ENCODE results near the gene CHDH. TPM values are rescaled to one million over a fixed set of nuclear protein-coding genes. Genes with fewer than 3 reads are reported as not detected.

Gene CHDH
- total RNA-seq, 1 donor from 2014 or later, result under 0.01 TPM

GRCh38 chr3:53824795-53825194, 21.4 kb downstream of the CHDH start:
- DNase-seq (ENCODE audit: low read depth in 2 of 2), result no peak

GRCh38 chr3:53823956-53824657, 22.1 kb downstream of the CHDH start:
- no peak for DNase-seq (ENCODE audit: low read depth in 2 of 2)

GRCh38 chr3:53823026-53823955, 22.9 kb downstream of the CHDH start:
- DNase-seq (ENCODE audit: low read depth in 2 of 2), result no peak

GRCh38 chr3:53822331-53822741, 23.9 kb downstream of the CHDH start:
- no peak for DNase-seq (ENCODE audit: low read depth in 2 of 2)

DNA sequence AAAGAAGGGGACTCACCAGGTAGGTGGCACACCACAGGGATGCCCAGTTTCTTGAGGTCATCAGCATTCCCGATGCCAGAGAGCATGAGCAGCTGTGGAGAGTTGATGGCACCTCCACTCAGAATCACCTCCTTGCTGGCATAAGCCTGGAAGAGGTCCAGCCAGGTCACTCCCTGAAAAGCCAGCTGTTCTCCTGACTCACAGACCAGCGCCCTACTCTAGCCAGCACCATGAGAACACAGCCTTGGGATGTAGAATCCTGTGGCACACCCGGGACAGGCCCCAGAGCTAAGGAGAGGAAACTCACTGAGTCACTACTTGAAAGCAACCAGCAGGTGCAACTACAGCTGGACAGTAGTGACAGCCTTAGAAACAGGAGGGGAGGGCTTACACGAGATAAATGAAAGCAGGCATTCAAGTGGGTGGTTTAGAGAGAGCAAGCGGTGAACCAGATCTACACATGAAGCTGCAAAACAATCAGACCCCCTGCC, 24.5 kb downstream of the CHDH start:
- no peak for DNase-seq (ENCODE audit: low read depth in 2 of 2)

GRCh38 chr3:53820756-53821580, 25.3 kb downstream of the CHDH start:
- no peak for DNase-seq (ENCODE audit: low read depth in 2 of 2)

- no peak for DNase-seq (ENCODE audit: low read depth in 2 of 2)
These were observed 26.1 kb downstream of the CHDH start for GRCh38 chr3:53820084-53820483.

DNA sequence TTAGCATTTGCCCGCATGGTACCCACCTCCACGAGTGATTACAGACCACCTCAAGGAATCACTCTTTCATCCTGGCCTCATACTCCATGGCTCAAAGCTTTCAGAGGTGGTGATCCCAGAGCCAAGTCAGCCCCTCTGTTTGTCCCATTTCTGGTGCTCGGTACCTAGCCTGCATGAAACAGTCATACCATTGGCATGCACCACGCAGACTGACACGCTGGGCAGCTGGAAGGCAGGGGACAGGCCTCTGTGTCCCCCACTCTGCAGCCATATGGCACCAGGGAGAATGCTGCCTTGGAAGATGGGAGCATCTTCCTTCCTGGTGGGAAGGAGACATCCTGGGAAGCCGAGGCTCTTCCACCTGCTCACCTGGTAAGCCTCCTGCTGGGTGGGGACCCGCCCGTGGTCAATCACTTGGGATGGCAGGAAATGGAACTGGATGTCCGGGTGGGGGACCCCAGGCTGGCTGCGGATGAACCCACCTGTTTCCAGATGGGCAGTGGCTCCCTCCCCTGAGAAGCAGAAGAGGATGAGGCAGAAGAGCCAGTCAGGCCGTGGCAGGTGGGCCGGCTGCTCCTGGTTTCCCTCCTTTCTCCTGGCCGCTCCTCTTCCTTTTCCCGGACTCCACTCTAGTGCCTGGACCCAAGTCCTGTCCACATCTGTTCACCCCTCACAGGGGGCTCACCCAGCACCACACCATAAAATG, 26.9 kb downstream of the CHDH start:
- no peak for DNase-seq (ENCODE audit: low read depth in 2 of 2)

DNA sequence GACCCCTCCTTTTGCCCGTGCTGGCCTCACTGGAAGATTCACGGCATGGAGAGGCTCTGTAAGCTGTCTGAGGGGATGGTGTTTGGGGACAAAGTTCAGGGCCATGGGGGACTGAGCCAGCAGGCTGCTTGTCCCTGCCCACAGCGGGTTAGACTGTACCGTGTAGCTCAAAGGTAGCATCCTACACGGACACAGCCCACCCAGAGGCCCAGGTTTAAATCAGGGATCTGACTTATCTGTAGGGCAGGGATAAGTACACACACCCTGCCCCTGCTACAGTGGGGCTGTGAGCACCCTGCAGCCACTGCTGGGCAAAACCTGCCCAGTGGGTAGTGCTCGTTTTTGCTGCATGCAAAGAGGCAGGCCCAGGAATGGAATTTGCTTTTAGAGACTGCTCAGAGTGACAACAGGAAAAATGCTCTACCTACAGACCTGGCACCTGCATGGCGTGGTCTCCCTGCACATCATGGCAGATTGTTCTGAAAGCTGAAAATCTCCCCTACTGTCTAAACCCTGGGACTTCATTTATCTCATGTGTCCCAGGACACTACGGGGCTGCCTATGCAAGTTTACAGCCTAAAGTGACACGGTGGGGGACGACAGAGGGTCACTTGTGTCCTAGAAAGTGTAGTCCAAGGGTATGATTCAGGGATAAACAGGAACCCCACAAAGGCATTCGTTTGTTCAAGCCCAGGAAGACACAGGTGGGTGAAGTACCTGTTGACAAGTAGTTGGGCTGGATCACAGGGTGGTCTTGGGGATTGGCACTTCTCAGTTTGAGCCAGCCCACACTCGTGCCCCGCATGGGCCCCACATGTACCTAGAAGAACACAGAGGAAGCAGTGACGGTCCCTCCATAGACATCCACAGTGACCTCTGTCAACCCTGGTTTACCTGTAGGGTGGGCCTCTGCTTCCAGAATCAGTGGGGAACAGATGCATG, 27.7 kb downstream of the CHDH start:
- no peak for DNase-seq (ENCODE audit: low read depth in 2 of 2)

DNA sequence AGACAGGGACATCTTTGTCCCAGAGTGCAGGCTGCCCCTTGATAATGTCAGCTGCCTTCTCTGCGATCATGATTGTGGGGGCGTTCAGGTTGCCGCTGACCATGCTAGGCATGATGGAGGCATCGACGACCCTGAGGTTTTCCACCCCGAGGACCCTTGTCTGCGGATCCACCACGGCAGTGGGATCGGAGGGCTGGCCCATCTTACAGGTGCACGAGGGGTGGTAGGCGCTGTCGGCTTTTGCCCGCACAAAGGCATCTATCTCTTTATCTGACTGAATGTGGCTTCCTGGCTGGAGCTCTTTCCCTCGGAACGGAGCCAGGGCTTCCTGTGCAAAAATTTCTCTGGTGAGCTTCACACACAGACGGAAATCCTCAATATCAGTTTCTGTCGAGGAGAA, 28.4 kb downstream of the CHDH start:
- no peak for DNase-seq (ENCODE audit: low read depth in 2 of 2)

- no peak for DNase-seq (ENCODE audit: low read depth in 2 of 2)
These were observed 29.0 kb downstream of the CHDH start for GRCh38 chr3:53817211-53817610.

GRCh38 chr3:53816425-53816824, 29.8 kb downstream of the CHDH start:
- no peak for DNase-seq (ENCODE audit: low read depth in 2 of 2)

DNA sequence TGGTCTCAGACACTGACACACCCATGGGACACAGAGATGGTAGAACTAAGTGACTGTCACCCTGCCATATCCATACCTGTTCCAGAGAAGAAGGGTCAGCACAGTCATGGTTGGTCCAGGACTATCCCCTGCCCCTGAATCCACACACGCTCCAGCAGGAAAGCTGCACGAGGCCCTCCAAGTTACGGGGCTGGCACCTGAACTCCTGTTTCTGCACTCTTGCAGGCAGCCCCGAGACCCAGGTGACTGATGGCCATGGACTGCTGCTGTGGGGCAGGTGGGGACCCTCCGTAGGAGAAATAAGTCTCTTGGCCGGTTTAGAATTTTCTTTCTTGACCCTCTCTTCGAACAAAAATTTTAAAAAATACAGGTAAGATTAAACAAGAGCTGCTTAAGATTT, 30.6 kb downstream of the CHDH start:
- DNase-seq (ENCODE audit: low read depth in 2 of 2), result no peak

GRCh38 chr3:53815067-53815466, 31.2 kb downstream of the CHDH start:
- DNase-seq (ENCODE audit: low read depth in 2 of 2), result no peak

DNA sequence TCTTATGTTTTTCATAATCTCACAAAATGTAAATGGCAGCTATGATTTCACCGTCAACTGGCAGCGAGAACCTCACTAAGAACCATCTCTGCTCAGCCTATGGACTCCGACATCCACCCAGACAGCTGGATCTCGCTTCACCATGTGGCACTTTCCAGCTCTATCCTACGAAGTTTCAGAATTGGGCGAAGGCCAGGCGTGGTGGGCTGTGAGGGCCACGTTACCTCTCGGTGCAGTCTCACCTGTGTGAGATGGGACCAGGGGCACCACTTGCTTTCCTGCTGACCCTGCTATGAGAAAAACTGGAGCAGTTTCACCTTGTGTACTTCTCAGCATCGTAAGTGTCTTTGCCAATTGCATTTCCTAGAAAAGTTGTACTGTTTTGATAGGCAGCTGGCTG, 32.3 kb downstream of the CHDH start:
- DNase-seq (ENCODE audit: low read depth in 2 of 2), result no peak

DNA sequence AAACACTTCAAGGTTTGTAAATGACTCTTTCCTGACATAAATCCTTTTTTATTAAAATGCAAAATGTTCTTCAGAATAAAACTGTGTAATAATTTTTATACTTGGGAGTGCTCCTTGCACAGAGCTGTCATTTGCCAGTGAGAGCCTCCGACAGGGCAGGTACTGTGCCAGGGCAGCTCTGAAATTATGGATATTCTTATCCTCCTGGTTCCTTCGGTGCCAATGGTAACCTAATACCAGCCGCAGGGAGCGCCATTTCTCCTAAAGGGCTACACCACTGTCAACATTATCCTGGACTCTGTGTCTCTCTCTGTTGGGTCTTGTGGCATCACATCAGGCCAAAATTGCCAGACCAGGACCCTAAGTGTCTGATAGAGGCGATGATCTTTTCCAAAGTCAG, 33.0 kb downstream of the CHDH start:
- DNase-seq (ENCODE audit: low read depth in 2 of 2), result no peak

DNA sequence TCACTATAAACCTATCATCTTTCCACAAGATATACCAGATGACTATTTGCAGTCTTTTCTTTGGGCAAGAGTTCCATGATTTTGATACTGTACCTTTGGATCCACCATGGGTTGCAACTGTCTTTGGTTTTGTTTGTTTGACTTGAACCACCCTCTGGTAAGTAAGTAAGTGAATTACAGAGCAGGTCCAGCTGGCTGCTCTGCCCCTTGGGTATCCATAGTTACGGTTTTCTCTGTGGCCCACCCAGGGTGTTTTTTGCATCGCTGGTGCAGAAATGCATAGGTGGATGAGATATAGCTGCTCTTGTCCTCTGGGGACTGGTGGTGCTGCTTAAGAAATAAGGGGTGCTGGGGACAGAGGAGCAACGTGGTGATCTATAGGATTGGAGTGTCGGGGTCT, 33.8 kb downstream of the CHDH start:
- DNase-seq (ENCODE audit: low read depth in 2 of 2), result no peak

GRCh38 chr3:53811143-53811927, 34.9 kb downstream of the CHDH start:
- no peak for DNase-seq (ENCODE audit: low read depth in 2 of 2)

- no peak for DNase-seq (ENCODE audit: low read depth in 2 of 2)
These were observed 36.3 kb downstream of the CHDH start for GRCh38 chr3:53809764-53810400.

Measured in lung microvascular endothelial cell (primary cell).